Tibial nerve (tissue), 4 donors: ENCODE data around the gene SCUBE3. TPM values are rescaled to one million over a fixed set of nuclear protein-coding genes. Genes with fewer than 3 reads are reported as not detected.

ENCODE experiments used
- DNase-seq, 2 donors: peaks; one replicate each; pipeline ENCODE4 v3.0.0-alpha.2; 2019; ENCODE audit warnings: low spot score in 2 of 2
- H3K27ac ChIP-seq, 4 donors: fragments of 200-600 bp; sonication (generic) in 3 of 4; one replicate each; pipeline ENCODE4 v1.5.1; 2017 to 2019; ENCODE audit warnings: mild to moderate bottlenecking in 1 of 4
- H3K27me3 ChIP-seq, 2 donors: fragments of 200-600 bp; sonication (generic) in 1 of 2; one replicate each; pipeline versions ENCODE4 v1.5.1 to v1.6.0; 2017 to 2019
- H3K36me3 ChIP-seq, 3 donors: fragments of 200-600 bp; sonication (generic); one replicate each; pipeline ENCODE4 v1.5.1; 2018 to 2019
- H3K4me1 ChIP-seq, 4 donors: fragments of 200-600 bp; sonication (generic) in 3 of 4; one replicate each; pipeline ENCODE4 v1.5.1; 2017 to 2019
- H3K4me3 ChIP-seq, 4 donors: fragments of 200-600 bp; sonication (generic) in 3 of 4; one replicate each; pipeline ENCODE4 v1.5.1; 2017 to 2019; ENCODE audit warnings: mild to moderate bottlenecking in 1 of 4, moderate library complexity in 1 of 4
- H3K9me3 ChIP-seq, 4 donors: fragments of 200-600 bp; sonication (generic) in 3 of 4; one replicate each; pipeline ENCODE4 v1.5.1; 2017 to 2019
- EP300 ChIP-seq, 2 donors: sonication (generic); formaldehyde crosslinking; IDR thresholded peaks; one replicate each; pipeline ENCODE4 v1.6.1; 2017; ENCODE audit warnings: antibody characterized with exemption in 2 of 2, mild to moderate bottlenecking in 1 of 2
- POLR2A ChIP-seq, 2 donors: fragments of 450-650 bp; IDR thresholded peaks; one replicate each; pipeline ENCODE4 v1.6.1; 2017; ENCODE audit warnings: antibody characterized with exemption in 2 of 2, mild to moderate bottlenecking in 2 of 2, moderate library complexity in 2 of 2
- WGBS, 2 donors: methylation state at CpG; one replicate each; pipeline ENCODE4 v1.1.5; 2018; 5-methylcytosine and 5-hydroxymethylcytosine counted together
- total RNA-seq, 4 donors: library from RNA; depleted of rRNA; stranded (reverse); fragments of >200 nt; gene quantifications; one replicate each; pipeline ENCODE4 v1.1.0, GENCODE V29; 2016
- TF ChIP-seq, protein P1 (sequence below), 5 experiments: fragments of 200-600 bp in 3 of 5; fragments of 450-650 bp in 2 of 5; sonication (generic) in 3 of 5; IDR thresholded peaks; one replicate each; pipeline ENCODE4 v1.5.1; 2016 to 2019; ENCODE audit warnings: antibody characterized with exemption in 5 of 5, mild to moderate bottlenecking in 3 of 5, moderate library complexity in 2 of 5

The SCUBE3 gene
- total RNA-seq, 4 donors from 2014 or later = 0.30 to 1.3 (median 0.50) TPM

DNA sequence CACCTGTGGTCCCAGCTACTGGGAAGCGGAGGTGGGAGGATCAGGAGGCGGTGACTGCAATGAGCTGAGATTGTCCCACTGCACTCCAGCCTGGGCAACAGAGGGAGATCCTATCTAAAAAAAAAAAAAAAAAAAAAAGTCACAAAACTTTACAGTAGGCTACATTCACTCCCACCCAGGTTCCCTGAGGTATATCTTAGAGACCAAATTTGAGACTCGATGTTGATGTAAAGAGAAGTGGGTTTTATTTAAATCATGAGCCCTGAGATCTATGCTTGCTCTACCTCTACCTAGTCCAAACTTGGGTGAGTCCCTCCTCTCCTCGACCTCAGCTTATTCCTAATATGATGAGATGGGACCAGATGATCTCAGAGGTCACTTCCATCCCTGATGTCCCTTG, 75.1 kb downstream of the SCUBE3 start:
- TF ChIP-seq EP300 (IDR thresholded peaks at IDR 0.05) = no peak
- TF ChIP-seq POLR2A (IDR thresholded peaks at IDR 0.05) = no peak
- TF ChIP-seq, protein P1, sequence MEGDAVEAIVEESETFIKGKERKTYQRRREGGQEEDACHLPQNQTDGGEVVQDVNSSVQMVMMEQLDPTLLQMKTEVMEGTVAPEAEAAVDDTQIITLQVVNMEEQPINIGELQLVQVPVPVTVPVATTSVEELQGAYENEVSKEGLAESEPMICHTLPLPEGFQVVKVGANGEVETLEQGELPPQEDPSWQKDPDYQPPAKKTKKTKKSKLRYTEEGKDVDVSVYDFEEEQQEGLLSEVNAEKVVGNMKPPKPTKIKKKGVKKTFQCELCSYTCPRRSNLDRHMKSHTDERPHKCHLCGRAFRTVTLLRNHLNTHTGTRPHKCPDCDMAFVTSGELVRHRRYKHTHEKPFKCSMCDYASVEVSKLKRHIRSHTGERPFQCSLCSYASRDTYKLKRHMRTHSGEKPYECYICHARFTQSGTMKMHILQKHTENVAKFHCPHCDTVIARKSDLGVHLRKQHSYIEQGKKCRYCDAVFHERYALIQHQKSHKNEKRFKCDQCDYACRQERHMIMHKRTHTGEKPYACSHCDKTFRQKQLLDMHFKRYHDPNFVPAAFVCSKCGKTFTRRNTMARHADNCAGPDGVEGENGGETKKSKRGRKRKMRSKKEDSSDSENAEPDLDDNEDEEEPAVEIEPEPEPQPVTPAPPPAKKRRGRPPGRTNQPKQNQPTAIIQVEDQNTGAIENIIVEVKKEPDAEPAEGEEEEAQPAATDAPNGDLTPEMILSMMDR (IDR thresholded peaks at IDR 0.05) = no peak
- Histone ChIP-seq H3K36me3 (peaks cover 0 to 99% (median 21%) of the 10 kb centered on the region in 3 donors), H3K4me1 (no peaks in the 10 kb centered on the region), H3K27ac (no peak overlapping the region), H3K27me3 (no peaks in the 10 kb centered on the region), H3K4me3 (no peak overlapping the region), H3K9me3 (no peaks in the 10 kb centered on the region)
- WGBS, 2 donors = 69 to 73% methylated on average over 4 of the region's 4 CpGs
- no peak for DNase-seq

DNA sequence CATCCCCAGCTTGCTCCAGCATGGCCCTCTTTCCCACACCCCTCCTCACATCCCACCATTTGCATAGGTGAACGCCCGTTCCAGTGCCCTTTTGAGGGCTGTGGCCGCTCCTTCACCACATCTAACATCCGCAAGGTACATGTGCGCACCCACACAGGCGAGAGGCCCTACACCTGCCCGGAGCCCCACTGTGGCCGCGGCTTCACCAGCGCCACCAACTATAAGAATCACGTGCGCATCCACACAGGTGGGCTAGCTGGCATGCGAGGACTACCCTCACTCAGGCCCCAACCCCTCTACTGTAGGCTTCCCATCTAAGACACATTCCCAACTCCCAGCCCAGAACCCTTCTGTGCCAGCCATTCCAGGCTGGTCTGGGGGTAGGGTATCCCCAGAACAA, 77.7 kb downstream of the SCUBE3 start:
- no peak for TF ChIP-seq POLR2A (IDR thresholded peaks at IDR 0.05)
- TF ChIP-seq, protein P1 (IDR thresholded peaks at IDR 0.05) = no peak
- no peak for TF ChIP-seq EP300 (IDR thresholded peaks at IDR 0.05)
- no peak overlapping the region for H3K4me3 ChIP-seq
- H3K27me3 ChIP-seq = no peaks in the 10 kb centered on the region
- 96% methylated on average over 13 of the region's 13 CpGs for WGBS, 2 donors
- no peaks in the 10 kb centered on the region for H3K9me3 ChIP-seq
- peaks cover 0 to 97% (median 13%) of the 10 kb centered on the region in 3 donors for H3K36me3 ChIP-seq
- H3K4me1 ChIP-seq = no peaks in the 10 kb centered on the region
- DNase-seq = no peak
- no peak overlapping the region for H3K27ac ChIP-seq

DNA sequence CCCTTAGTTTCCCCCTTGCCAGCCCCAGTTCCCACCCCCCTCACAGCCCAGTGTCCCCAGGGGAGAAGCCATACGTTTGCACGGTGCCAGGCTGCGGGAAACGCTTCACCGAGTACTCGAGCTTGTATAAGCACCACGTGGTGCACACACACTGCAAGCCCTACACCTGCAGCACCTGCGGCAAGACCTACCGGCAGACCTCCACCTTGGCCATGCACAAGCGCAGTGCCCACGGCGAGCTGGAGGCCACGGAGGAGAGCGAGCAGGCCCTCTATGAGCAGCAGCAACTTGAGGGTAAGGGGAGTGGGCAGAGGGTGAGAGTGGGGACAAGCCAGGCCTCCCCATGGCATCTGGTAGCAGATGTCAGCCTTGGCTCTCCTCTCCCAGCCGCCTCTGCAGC, 78.7 kb downstream of the SCUBE3 start:
- H3K27me3 ChIP-seq = no peaks in the 10 kb centered on the region
- H3K27ac ChIP-seq = no peak overlapping the region
- TF ChIP-seq EP300 (IDR thresholded peaks at IDR 0.05) (no peak), POLR2A (IDR thresholded peaks at IDR 0.05) (no peak)
- TF ChIP-seq, protein P1 (IDR thresholded peaks at IDR 0.05) = no peak
- H3K36me3 ChIP-seq = peaks cover 0 to 91% (median 13%) of the 10 kb centered on the region in 3 donors
- H3K4me3 ChIP-seq = no peak overlapping the region
- WGBS, 2 donors = 77 to 80% methylated on average over 15 of the region's 15 CpGs
- H3K4me1 ChIP-seq = peaks cover 0 to 10% (median 3%) of the 10 kb centered on the region in 4 donors
- no peak for DNase-seq
- H3K9me3 ChIP-seq = no peaks in the 10 kb centered on the region

DNA sequence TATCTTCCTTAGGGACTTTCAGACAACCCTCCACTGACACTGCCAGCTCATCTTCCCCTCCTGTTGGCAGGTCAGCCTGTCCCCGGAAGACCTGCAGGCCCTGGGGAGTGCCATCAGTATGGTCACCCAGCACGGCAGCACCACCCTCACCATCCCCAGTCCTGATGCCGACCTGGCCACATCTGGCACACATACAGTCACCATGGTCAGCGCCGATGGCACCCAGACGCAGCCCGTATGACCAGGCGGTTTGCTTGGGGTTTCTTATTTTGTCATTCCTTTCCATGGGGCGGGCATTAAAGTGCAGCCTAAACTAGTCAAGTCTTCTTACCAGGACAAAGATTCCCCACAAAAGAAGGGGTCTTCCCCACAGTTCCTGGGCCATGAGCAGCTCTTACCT, 79.9 kb downstream of the SCUBE3 start:
- Histone ChIP-seq H3K27ac (no peak overlapping the region), H3K27me3 (no peaks in the 10 kb centered on the region), H3K9me3 (no peaks in the 10 kb centered on the region), H3K36me3 (peaks cover 0 to 85% (median 13%) of the 10 kb centered on the region in 3 donors), H3K4me1 (peaks cover 0 to 21% (median 7%) of the 10 kb centered on the region in 4 donors), H3K4me3 (no peak overlapping the region)
- DNase-seq = no peak
- 89 to 96% methylated on average over 9 of the region's 9 CpGs for WGBS, 2 donors
- TF ChIP-seq, protein P1 (IDR thresholded peaks at IDR 0.05) = no peak
- TF ChIP-seq EP300 (IDR thresholded peaks at IDR 0.05) (no peak), POLR2A (IDR thresholded peaks at IDR 0.05) (no peak)

DNA sequence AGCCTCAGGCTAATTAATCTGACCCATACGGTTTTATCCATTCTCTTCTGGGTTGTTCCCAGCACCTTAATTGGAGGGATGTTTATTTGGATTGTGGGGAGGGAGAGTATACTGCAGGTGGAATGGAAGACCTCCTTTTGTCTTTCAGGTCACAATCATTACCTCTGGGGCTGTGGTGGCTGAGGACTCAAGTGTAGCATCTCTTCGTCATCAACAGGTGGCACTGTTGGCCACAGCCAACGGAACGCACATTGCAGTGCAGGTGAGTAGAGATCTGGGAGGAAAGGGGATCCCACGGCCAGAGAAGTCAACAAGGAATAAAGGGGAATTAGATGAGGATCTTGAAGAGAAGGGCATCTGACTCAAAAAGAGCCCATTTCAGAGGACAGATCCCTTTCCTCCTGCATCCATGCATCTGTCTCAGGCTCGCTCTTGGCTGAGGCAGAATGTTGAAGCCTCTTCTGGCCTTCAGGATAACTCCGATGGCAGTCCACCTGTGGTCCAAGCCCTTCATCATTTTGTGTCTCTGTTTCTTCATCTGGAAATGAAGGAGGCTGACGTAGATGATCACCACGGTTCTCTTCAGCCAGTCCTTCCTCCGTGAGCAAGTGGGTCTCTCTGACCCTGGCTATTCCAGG, 80.7 kb downstream of the SCUBE3 start:
- peaks cover 0 to 78% (median 10%) of the 10 kb centered on the region in 3 donors for H3K36me3 ChIP-seq

More for the DNA sequence above, 80.7 kb downstream of the SCUBE3 start:
- no peak overlapping the region for H3K4me3 ChIP-seq
- WGBS, 2 donors = 55 to 64% methylated on average over 10 of the region's 10 CpGs
- no peak for DNase-seq
- no peak overlapping the region for H3K27ac ChIP-seq
- H3K27me3 ChIP-seq = no peaks in the 10 kb centered on the region
- peaks cover 0 to 21% (median 7%) of the 10 kb centered on the region in 4 donors for H3K4me1 ChIP-seq
- TF ChIP-seq, protein P1 (IDR thresholded peaks at IDR 0.05) = peak; percentile 46 to 71 (median 52)
- no peak for TF ChIP-seq EP300 (IDR thresholded peaks at IDR 0.05)
- H3K9me3 ChIP-seq = no peaks in the 10 kb centered on the region
